Sigmoid colon (tissue), 4 donors: ENCODE measurements around the gene MAN2A2.

Experiments used
- CTCF ChIP-seq, 4 experiments: fragments of 450-650 bp in 3 of 4; fragments of 200-600 bp in 1 of 4; IDR thresholded peaks; one replicate each; pipeline ENCODE4 v1.5.1; 2016 to 2019; ENCODE audit warnings: antibody characterized with exemption in 4 of 4, mild to moderate bottlenecking in 3 of 4, moderate library complexity in 2 of 4
- POLR2AphosphoS5 ChIP-seq, 4 donors: sonication (generic); formaldehyde crosslinking; IDR thresholded peaks; one replicate each; pipeline ENCODE4 v1.6.1; 2017; ENCODE audit warnings: antibody characterized with exemption in 4 of 4

- TF ChIP-seq CTCF (IDR thresholded peaks at IDR 0.05) (no peak), POLR2AphosphoS5 (IDR thresholded peaks at IDR 0.05) (no peak)
These were observed 54.7 kb downstream of the MAN2A2 start for GRCh38 chr15:90957791-90958190.
